Cardiac septum (tissue), 1 donor: Measurements from ENCODE around the gene GNA14. TPM values are rescaled to one million over a fixed set of nuclear protein-coding genes. Genes with fewer than 3 reads are reported as not detected.
"Not testable (repeated sequence)": the region's sequence is repeated elsewhere in the genome, so short reads cannot be mapped to it uniquely, and the experiment has no call there.

Source experiments
- DNase-seq: peaks from one replicate; pipeline ENCODE4 v3.0.0-alpha.2; 2020; ENCODE audit warnings: low spot score
- intact Hi-C: fragments of 100-400 bp; cut with DNase I; formaldehyde crosslinking; loops from one replicate; pipeline ENCODE4 v1.14.0; 2022
- total RNA-seq: library from RNA; stranded (reverse); fragmentation: NEBNext Ultra II Directional; extraction: Animal tissue kit (Norgen Biotek cat#: 25700); gene quantifications from one replicate; pipeline ENCODE4 v1.2.1, GENCODE V29; 2021
- donor health status: DM: no; HTN: no; CAD: no.

The GNA14 gene
- total RNA-seq, 1 donor from 2014 or later = 2.7 TPM

- intact Hi-C loops = no loop called here
- no peak for DNase-seq
Measured at GRCh38 chr9:77435688-77436087, 212.4 kb downstream of the GNA14 start.

- intact Hi-C loops = no loop called here
- DNase-seq = no peak
Measured at GRCh38 chr9:77435277-77435676, 212.8 kb downstream of the GNA14 start.

GRCh38 chr9:77433675-77434445 is 214.3 kb downstream of the GNA14 start:
- intact Hi-C loops = no loop called here
- DNase-seq = no peak

- intact Hi-C loops = no loop called here
- DNase-seq = no peak
Measured at GRCh38 chr9:77432053-77432452, 216.1 kb downstream of the GNA14 start.

GRCh38 chr9:77429928-77430327 is 218.2 kb downstream of the GNA14 start:
- intact Hi-C loops = no loop called here
- no peak for DNase-seq

GRCh38 chr9:77427256-77427927 is 220.7 kb downstream of the GNA14 start:
- intact Hi-C loops = no loop called here
- no peak for DNase-seq

- no peak for DNase-seq
- intact Hi-C loops = no loop called here
Measured at GRCh38 chr9:77426712-77427111, 221.4 kb downstream of the GNA14 start.

- no peak for DNase-seq
- intact Hi-C loops = no loop called here
Measured at GRCh38 chr9:77424993-77425392, 223.1 kb downstream of the GNA14 start.

GRCh38 chr9:77423841-77424240 is 224.3 kb downstream of the GNA14 start:
- no peak for DNase-seq
- intact Hi-C loops = no loop called here

- DNase-seq = no peak
- intact Hi-C loops = no loop called here
Measured at GRCh38 chr9:77422969-77423368, 225.2 kb downstream of the GNA14 start.

- DNase-seq = no peak
- intact Hi-C loops = no loop called here
Measured at GRCh38 chr9:77421506-77422265, 226.4 kb downstream of the GNA14 start.

- DNase-seq = no peak
- intact Hi-C loops = no loop called here
Measured at GRCh38 chr9:77420641-77421040, 227.5 kb downstream of the GNA14 start.

- no peak for DNase-seq
- intact Hi-C loops = no loop called here
Measured at GRCh38 chr9:77418226-77418625, 229.9 kb downstream of the GNA14 start.

GRCh38 chr9:77417566-77417965 is 230.6 kb downstream of the GNA14 start:
- DNase-seq = no peak
- intact Hi-C loops = no loop called here

GRCh38 chr9:77408521-77408920 is 239.6 kb downstream of the GNA14 start:
- DNase-seq, intact Hi-C loops: not testable (repeated sequence)

GRCh38 chr9:77403239-77403638 is 244.9 kb downstream of the GNA14 start:
- intact Hi-C loops = no loop called here
- no peak for DNase-seq

GRCh38 chr9:77402286-77402685 is 245.8 kb downstream of the GNA14 start:
- intact Hi-C loops = no loop called here
- DNase-seq = no peak

- intact Hi-C loops = no loop called here
Measured at GRCh38 chr9:77399964-77400363, 248.2 kb downstream of the GNA14 start.

GRCh38 chr9:77398581-77398980 is 249.5 kb downstream of the GNA14 start:
- intact Hi-C loops, DNase-seq: not testable (repeated sequence)

More at GRCh38 chr9:77399964-77400363, 248.2 kb downstream of the GNA14 start:
- no peak for DNase-seq

- intact Hi-C loops = no loop called here
- no peak for DNase-seq
Measured at GRCh38 chr9:77392328-77392727, 255.8 kb downstream of the GNA14 start.
